Kidney epithelial cell (primary cell): ENCODE results near the gene EMC8. TPM values are rescaled to one million over a fixed set of nuclear protein-coding genes. Genes with fewer than 3 reads are reported as not detected.

Source experiments
- DNase-seq: peaks from one replicate; pipeline ENCODE4 v3.0.0-alpha.2; 2010; ENCODE audit warnings: low read depth
- H3K27me3 ChIP-seq: 2 replicates; pipeline ENCODE4 v1.6.0; 2011; ENCODE audit warnings: low read length; ENCODE audit not compliant: control insufficient read depth, insufficient read depth
- H3K36me3 ChIP-seq: 2 replicates; pipeline ENCODE4 v1.5.1; 2011; ENCODE audit warnings: low read length; ENCODE audit not compliant: control insufficient read depth, insufficient read depth
- H3K4me3 ChIP-seq: 2 replicates; pipeline ENCODE4 v1.5.1; 2011; ENCODE audit warnings: low read depth, mild to moderate bottlenecking, control low read depth, low read length
- CTCF ChIP-seq: IDR thresholded peaks from 2 replicates; pipeline ENCODE4 v1.5.1; 2011; ENCODE audit warnings: mild to moderate bottlenecking, moderate library complexity, low read length, control low read depth, inconsistent platforms; ENCODE audit not compliant: insufficient read depth, poor library complexity, severe bottlenecking
- total RNA-seq: library from RNA; depleted of rRNA; stranded (reverse); fragments of >200 nt; gene quantifications from 2 replicates; pipeline ENCODE4 v1.2.3, GENCODE V29; 2015

EMC8 gene
- total RNA-seq, 1 donor from 2014 or later, result 60.7 TPM

GRCh38 chr16:85752511-85753420, 46.6 kb downstream of the EMC8 start:
- no peak overlapping the region for H3K4me3 ChIP-seq
- no peak for DNase-seq
- H3K36me3 ChIP-seq, result no peaks in the 10 kb centered on the region

DNA sequence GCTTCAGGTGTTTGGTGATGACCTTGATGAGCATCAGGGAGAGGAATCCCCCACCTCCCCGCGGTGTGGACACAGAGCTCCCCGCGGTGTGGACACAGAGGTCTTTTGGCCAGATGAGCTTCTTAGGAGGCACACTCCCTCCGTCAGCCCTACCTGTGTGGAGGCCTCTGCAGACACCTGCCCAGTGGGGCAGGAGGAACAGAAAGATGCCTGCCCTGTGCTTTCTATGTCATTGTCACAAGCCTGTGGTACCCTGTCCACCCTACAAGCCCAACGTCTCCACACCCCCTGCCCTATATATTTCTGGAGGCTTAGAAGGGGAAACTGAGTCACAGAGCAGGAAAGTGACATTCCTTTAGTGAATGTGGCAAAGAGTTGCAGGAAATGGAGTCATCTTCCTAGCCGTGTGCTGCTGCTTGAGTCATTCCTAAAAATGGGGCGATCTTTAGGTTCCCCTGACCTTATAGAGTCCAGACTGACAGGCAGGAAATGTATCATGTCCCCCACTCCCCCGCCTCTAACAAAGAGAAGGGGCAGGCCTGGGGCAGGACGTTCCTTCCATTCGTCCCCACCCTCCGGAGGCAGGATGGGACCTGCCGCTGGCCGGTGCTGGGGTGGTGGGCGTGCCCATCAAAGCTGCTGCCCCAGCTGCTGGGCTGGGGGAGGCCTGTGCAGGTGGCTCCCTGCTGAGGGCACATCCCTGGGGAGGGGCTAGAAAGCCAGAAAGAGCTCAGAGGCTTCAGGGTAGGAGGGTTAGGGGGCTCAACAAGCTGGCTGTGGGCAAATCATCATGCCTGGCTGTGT, 47.4 kb downstream of the EMC8 start:
- no peak overlapping the region for H3K4me3 ChIP-seq
- no peaks in the 10 kb centered on the region for H3K36me3 ChIP-seq
- no peak for TF ChIP-seq CTCF
- no peak for DNase-seq
- H3K27me3 ChIP-seq, result peaks cover 25% of the 10 kb centered on the region

More at GRCh38 chr16:85752511-85753420, 46.6 kb downstream of the EMC8 start:
- TF ChIP-seq CTCF, result peak; percentile 33
- peaks cover 25% of the 10 kb centered on the region for H3K27me3 ChIP-seq

GRCh38 chr16:85750827-85751697, 48.3 kb downstream of the EMC8 start, which contains the start of gene C16orf74:
C16orf74 (minus strand) TSS chr16:85751096; CDS start chr16:85735217, 15,879 bp downstream.
- DNase-seq, result no peak
- Histone ChIP-seq H3K4me3 (peak within 1 kb of the TSS; percentile 30), H3K27me3 (peaks cover 25% of the 10 kb centered on the region), H3K36me3 (no peaks in the 10 kb centered on the region)
- TF ChIP-seq CTCF, result no peak

DNA sequence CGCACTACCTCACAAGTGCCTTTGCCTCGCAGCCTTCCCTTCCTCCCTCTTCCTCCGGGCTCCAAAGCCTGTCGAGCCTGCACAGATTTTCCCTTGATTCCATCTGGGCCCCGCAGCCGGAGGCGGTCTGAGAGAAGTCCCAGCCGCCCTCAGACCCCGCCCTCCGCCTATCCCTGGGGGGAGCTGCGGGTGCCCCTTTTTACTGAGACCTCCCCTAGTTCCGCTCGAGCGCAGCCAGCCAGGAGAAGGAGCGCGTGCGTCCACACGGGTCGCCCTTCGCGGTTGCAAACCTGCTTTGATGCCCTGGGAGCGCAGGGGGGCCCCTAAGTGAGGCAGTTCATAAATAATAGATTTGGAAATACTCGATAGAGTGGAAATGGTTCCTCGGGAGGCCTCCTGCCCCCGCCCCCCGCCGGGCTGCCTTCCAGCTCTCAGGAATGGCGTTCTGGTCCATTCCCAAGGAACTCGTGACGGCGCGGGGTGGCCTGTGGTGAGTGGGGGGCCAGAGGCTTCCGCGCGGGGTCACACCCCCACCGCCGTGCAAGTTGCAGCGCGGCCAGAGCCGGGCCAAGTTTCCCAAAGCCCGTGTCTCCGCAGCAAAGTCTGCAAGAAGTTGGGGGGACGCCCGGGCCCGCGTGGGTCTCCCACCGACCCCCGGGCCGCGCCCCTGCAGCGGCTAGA, 49.1 kb downstream of the EMC8 start:
- no peak for DNase-seq
- peaks cover 23% of the 10 kb centered on the region for H3K27me3 ChIP-seq
- H3K4me3 ChIP-seq, result peak overlapping the region; percentile 30
- no peak for TF ChIP-seq CTCF
- H3K36me3 ChIP-seq, result no peaks in the 10 kb centered on the region

- TF ChIP-seq CTCF, result no peak
- Histone ChIP-seq H3K4me3 (peak overlapping the region; percentile 30), H3K36me3 (no peaks in the 10 kb centered on the region), H3K27me3 (peaks cover 23% of the 10 kb centered on the region)
- no peak for DNase-seq
Measured at GRCh38 chr16:85749771-85750145, 49.6 kb downstream of the EMC8 start.
